HG02981 (cell line): ENCODE measurements around the gene ALKBH8.

ENCODE experiments used
- ATAC-seq: cut with Tn5 transposase; IDR thresholded peaks from one replicate; pipeline ENCODE4 v1.9.1; 2021; ENCODE audit warnings: mild to moderate bottlenecking, moderate library complexity; ENCODE audit not compliant: unreplicated experiment

Gene ALKBH8, protein sequence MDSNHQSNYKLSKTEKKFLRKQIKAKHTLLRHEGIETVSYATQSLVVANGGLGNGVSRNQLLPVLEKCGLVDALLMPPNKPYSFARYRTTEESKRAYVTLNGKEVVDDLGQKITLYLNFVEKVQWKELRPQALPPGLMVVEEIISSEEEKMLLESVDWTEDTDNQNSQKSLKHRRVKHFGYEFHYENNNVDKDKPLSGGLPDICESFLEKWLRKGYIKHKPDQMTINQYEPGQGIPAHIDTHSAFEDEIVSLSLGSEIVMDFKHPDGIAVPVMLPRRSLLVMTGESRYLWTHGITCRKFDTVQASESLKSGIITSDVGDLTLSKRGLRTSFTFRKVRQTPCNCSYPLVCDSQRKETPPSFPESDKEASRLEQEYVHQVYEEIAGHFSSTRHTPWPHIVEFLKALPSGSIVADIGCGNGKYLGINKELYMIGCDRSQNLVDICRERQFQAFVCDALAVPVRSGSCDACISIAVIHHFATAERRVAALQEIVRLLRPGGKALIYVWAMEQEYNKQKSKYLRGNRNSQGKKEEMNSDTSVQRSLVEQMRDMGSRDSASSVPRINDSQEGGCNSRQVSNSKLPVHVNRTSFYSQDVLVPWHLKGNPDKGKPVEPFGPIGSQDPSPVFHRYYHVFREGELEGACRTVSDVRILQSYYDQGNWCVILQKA

DNA sequence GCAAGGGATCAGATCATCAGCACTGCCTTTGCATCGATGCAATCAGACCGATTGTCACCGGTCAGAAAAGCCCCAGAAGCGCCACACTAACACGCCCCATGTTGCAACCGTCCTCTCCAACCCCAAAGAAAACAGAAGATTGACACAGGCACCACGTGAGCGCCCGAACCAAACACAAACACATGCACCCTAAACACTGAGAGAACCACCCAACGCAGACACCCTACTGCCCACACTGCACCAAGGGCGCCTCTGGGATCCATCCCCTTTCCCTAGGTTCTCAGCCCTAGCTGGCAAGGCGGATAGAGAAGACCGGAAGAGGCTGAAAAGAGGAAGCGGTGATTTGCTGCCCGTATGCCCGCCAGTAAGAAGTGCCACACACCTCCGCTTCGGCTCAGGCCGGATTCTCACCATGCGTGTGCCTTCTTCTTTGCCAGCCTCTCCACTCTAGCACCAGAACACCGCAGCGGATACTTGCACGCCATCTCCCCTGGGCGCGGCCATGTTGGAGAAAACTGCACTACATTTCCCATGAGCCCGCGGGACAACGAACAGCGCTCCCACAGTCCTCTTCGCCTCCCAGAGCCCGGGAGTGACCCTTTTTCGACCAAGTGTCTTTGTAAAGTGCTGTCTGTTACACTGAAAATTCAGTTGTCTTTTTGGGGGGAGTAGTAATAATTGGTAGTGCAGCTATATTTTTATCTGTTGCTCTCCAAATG lies at the start of gene ALKBH8:
Gene ALKBH8, minus strand, starts transcription at position 517 of the 719 bp plus-strand sequence. CDS start 4,842 bp downstream, outside the sequence.
- peak; percentile 76 for ATAC-seq

DNA sequence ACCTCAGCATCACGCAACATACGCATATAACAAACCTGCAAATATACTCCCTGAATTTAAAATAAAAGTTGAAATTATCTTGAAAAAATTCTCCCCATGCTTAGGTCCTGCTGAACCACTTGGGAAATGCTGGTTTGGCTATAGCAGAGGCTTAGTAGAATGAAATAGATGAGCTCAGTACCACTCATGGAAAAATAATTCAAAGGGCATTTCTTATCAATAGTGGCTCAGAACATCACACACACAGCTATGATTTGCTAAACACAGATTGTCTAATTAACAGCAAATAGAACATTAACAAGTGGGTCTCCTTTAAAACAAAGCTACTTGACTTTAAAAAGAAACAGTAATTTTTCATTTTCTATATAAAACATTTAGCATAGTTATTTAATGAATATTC lies 46.9 kb upstream of the ALKBH8 start:
- ATAC-seq: no peak

DNA sequence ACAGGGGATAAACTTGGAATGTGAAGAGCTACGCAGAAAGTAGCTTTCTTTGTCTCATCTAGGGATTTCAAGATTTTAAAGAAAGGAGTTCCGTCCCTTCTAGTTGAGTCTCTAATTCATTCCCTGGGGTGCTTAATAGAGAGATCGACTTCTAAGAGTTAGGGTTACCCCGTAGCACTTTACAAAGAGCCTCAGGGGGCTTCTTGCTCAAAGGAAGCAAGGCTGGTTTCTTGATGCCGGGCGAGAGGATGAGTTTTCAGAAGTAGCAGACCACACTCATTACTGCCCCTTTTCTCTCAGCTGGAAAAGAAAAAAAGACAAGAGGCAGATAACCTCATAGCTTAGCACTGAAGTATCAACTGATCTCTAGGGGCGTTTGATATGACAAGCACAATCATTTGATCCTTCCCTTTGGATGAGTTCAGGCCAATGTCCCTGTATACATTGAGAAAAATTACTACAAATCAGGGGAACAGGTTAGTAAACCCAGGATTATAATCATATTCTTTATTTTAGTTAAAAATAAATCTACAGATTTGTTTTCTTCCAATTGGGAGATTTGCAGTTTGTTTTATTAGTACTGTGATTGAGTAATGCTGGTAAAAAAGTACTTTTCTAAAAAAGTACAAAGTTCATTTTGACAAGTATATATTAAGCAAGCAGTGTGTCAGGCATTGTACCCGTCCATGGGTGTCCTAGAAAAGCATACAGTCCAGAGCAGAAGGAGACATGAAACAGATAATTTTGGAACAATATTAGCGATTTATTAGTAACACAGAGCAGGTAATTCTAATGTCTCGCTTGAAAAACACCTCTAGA lies 44.1 kb upstream of the ALKBH8 start:
- ATAC-seq: no peak

DNA sequence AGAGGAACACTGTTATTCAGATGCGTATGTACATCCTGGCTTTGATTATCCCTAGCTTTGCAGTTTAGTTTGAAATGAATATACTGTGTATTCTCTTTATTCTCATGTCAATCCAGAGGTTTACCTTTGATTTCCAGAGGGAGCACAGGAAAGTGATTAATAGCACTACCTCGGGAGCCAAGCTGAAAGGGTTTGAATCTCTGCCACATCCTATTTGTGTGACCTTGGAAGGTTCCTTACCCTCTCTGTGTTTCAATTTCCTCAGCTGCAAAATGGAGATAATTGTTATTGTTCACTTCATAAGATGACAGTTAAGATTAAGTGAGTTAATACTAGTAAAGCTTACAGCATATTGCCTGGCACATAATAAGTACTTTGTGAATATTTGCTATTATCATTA lies 43.3 kb upstream of the ALKBH8 start:
- ATAC-seq: no peak

DNA sequence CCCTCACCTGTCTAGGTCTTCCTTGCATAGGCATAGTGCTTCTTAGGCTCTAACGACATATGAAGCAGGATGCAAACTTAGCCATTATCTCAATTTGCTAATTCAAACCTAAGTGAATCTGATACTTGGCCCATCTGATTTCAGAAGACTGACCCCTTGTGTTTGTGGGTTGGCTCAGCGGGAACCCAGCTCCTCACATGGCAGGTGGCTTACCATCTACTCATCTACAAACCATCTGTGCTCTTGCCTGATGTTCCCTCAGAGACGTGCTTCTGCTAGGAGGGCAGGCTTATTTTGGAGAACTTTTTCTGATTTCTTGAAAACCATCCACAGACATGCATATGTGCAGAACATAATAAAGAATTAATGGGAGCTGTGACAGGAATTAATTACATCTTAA lies 40.6 kb upstream of the ALKBH8 start:
- ATAC-seq: no peak

DNA sequence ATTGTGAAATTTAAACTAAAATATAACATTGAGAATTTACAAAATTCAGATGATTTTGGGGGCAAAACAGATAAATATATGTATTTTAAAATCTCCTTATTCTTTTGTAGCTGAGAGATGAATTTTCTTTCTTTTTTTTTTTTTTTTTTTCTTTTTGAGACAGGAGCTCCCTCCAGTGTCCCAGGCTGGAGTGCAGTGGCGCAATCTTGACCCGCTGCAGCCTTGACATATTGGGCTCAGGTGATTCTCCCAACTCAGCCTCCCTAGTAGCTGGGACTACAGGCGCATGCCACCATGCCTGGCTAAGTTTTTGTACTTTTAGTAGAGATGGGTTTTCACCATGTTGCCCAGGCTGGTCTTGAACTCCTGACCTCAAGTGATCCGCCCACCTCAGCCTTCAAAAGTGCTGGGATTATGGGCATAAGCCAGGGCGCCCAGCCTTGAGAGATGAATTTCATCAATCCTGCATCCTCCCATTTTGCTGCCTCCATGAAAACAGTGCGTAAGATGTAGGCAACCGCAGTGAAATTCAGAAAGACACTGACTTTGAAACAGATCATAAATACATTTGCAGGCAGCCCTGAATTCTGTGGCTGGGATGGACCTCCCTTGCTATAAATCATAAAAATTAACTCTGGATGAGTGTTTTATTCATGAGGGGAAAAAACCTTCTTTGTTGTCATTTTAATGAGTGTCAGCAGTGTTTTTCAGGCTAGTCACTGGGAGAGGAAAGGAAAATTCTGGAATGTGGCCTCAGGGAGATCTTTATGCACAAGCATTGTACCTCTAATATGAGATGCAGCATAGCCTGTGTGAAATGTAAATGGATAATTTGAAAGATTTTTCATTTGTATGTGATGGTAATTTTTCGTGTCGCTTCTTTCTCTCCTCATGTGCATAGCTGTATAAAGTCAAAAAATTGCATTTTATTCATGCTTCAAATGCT lies 39.8 kb upstream of the ALKBH8 start:
- ATAC-seq: no peak

DNA sequence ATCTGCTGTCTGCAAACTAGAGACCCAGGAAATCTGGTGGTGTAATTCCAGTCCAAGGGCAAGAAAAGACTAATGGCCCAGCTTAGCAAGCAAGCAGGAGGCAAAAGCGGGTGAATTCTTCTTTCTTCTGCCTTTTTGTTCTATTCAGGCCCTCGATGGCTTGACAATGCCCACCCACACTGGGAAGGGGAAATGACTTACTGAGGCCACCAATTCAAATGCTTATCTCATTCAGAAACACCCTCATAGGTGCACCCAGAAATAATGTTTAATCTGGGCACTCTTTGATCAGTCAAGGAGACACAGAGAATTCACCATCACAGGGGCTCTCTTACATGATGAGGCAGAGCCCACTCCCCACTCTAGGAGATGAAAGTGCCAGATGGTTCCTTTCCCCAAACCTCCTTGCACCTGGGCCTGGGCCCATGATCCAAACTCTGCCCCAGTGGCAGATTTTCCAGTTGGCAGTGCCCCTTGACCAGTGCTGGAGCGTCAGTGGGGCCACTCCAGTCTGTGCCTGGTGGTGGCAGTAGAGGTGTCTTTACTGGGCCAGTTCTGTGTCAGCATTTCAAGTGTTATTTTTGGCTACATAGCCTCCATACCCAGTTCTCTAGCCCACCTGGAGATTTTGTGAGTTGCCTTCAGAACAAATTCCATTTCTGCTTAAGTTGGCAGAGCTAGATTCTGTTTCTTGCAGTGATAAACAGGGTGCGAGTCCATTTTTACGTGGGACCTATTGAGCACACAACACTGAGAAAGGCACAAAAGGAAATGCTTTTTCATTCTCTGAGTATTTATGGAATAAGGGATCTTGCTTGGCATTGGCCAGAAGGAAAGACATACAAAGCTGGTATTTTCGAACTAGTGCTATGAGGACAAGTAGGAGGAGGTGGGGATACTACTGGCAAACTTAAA lies 32.9 kb upstream of the ALKBH8 start:
- peak; percentile 83 for ATAC-seq

DNA sequence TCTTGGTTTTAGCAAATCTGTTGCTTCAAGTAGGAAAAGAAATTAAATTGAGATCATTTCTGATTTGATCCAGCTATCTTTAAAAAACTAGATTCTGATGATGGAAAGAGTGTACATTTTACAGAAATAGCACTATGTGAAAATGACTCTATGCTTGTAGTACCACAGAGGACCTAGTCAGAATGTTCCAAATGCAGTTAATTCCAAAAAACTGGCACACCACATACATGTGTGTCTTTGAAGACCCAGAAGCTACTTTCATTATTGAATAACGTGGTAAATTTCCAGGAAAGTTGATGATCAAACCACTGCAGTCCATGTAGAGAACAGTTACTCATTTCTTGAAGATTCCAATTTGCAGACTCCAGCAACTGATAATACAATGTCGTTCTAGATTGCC lies 29.2 kb upstream of the ALKBH8 start:
- no peak for ATAC-seq

DNA sequence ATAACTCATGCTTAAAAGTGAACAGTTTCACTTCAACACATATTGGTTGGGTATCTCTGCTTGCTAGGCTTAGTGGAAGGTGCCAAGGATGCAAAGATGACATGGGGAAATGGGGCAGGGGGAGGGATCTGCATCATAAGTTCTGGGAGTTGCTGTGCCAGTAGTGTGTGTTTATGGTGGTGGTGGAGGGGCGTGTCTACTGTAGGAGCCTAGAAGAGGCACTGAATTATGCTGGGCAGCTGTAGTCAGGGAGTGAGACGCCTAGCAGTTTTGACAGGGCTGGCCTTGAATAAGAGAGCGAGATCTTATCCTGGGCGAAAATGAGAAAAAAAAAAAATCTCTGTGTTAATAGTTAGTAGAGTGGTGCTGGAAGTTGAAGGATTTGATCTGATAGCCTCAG lies 28.4 kb upstream of the ALKBH8 start:
- no peak for ATAC-seq

DNA sequence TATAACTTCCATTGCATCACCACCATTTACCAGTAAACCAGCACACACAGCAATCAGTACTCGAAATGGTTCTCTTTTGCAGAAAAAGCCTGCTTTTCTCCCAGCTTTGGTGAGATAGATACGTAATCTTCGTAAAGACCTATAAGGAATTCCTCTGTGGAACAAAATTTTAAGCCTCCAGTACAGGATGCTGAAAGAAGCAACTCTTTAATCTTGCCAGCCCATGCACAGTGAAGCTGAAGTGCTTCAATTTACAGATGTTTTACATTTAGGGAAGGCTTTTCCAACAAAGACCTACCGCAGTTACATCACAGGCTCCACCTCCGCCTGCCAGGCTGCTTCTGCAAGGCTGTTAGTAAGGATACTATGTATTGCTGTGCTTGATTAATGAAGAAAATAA lies 27.3 kb upstream of the ALKBH8 start:
- no peak for ATAC-seq

DNA sequence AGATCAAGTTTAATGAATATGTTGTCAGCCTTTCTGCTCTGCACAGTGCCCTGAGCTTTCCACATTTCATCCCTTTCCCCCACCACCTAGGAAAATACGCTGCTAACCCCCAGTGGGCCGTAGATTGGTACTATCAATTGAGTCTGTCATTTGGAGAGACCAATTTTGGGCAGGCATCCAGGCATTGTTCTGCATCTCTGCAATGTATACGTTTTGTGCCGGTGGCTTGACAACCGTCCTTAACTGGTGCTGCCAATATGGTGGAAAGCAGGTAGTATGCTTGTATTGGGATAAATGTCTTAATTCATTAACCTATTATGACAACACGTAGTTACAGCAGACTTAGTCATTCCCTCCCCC lies 26.7 kb upstream of the ALKBH8 start:
- ATAC-seq: no peak

DNA sequence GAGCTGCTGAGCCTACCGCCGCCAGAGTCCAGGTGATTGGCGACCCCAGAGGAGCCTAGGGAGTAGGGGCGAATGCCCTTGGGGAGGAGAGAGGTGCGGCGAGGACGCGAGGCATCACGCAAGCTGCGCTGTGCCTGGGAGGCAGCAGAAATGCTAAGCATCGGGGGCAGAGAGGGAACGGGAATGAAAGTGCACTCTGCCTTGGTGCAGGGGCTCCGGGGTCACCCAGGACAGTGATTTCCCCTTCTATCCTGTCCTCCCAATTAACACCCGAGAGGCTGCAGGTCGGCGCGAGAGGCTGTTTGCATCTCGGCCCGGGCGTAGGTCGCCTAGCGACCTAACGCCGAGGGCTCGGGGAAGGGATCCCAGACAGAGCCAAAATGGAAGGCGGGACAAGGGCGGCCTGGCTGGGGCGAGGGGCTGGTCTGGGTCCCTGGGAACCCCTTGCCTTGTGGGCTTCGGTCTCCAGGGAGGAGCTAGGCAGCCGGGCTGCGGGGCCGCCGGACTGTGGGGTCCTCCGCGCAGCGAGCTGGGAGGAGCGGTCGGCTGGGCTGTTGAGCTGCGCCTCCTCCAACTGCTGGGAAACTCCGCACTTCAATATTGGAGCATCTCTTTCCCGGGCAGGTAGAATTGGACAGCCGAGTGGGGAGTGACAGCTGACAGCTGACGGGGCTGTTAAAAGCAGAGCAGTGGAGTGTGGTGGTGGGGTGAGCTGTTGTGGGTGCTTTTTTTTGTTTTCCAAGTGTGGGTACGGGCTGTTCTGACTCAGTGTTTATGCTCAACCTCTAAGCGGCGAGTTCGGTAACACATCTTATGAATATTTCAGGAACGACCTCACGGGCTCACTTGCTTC lies 26.1 kb upstream of the ALKBH8 start:
- no peak for ATAC-seq

DNA sequence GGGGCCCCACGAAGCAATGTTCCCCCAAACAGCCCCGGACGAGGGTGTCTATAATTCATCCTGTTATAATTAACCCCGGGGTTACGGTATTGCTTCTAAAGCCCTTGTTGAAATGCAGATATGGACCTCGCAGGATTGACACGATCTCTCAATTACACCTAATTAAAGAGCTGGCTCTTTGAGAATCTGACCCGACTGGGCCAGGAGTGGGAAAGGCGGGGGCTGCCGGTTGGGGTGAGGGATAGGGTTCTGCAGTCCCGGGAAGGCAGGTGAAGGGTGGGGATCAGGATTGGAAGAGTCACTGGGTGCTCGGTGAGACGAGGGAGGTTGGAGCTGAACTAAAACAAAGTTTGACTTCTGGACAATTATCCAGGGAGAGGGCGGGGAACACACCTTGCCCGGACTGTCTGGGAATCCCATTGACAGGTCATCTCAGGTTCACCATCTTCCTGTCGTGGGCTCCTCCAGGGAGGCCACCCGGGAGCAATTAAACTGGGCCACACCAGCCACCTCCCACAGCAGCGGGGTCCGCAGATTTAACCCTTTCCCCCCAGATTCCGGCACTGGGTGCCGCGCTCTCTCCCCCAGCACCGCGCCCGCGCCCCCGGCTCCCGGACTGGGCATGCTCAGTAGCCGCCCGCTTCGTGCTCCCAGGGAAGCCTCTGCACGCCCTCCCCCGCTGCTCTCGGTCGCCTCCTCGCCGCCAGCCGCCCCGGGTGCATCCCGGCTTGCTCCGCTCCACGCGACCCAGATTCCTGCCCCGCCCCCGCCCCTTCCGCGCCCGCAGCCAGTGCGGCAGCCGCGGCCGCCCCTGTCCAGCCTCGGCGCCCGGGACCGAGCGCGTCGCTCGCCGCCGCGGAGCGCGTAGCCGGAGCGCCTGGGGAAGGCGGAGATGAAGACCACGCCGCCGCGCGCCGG lies 25.2 kb upstream of the ALKBH8 start, which contains the start of gene ELMOD1:
Gene ELMOD1, plus strand, starts transcription at position 688 of the 918 bp plus-strand sequence. CDS start 27,043 bp downstream, outside the sequence.
- no peak for ATAC-seq

DNA sequence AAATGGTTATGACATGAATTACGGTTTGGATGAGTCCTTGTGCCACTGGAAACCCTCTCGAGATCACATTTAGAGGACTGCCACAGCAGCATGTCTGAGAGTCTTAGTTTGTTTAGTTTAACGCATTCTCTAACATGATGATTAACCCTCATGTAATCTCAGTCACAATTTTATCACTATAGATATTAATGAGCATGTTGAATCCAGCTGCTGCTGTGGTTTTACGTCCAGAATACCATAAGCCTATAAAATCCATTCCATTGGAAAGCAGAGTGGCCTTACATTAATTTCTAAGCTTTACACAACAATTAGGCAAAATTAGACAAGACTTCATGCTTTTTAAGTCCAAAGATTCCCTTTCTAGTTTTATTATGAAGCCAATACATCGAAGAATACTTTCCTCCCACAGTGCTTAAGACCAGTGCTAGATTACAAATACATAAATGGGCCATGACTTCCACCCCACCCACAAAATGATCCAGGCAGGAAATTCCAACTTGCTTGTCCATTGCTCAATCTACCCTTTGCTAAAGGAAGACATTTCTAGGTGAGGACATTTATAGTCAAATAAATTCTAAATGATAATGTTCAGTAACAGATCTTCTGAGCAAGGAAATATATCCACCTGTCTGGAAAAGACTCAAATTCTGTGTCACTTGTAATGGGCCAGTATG lies 21.9 kb upstream of the ALKBH8 start:
- ATAC-seq: no peak

DNA sequence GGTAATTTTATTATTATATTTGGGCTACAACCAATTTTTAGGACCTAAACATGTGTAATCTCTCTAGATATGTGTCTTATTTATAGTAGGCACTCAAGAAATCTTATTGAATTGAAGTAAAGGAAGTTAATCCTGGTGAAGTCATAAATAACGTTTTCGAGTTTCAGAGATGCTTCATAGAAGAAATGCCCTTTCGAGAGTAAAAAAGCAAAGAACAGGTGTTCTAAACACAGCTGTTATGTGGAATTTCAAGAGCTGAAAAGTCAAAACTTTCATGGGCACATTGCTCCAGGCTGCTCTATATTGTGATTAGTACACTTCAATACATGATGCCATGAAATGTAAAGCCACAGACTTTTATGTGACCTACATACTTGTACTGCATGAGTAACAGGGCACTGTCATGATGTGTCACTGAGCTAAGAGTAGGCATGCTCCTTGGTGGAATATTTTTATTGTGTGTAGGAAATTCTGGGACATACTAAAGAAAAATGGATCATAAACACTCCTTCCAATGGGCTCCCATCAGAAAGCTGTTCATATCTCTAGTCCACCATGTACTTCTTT lies 18.2 kb upstream of the ALKBH8 start:
- no peak for ATAC-seq

DNA sequence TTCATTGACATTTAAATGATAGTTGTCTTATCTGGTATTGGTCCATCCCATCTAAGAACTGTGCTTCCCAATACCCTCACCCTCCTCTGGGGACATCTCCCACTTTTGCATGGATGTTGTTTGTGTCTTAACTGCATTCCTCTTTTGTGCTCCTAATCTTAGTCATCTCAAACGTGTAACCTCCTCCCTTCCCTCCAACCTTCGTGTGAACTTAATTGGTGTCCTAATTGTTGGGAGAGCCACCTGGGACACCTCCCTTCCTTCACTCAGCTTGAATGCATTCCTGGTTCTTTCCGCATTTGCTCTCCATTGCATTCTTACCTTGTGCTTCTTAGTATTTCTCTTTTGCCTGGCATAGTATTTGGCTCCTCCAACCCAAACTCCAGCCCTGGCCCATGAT lies 15.6 kb upstream of the ALKBH8 start:
- no peak for ATAC-seq
